HCT116 (cell line): ENCODE results near the gene NSUN7.

Experiments
- CEBPB ChIP-seq: IDR thresholded peaks from 2 replicates; pipeline ENCODE4 v1.6.1; 2012; ENCODE audit warnings: low read depth
- CTCF ChIP-seq, 3 experiments: fragments of 200-600 bp in 1 of 3; sonication (generic) in 1 of 3; IDR thresholded peaks in 2 of 3; conservative IDR thresholded peaks in 1 of 3; 2 replicates each; pipeline ENCODE4 v1.5.1; 2012 to 2017; ENCODE audit warnings: low read depth in 2 of 3, low read length in 2 of 3, antibody characterized with exemption in 1 of 3, borderline replicate concordance in 1 of 3, control low read depth in 1 of 3, mild to moderate bottlenecking in 1 of 3, mixed read lengths in 1 of 3, mixed run types in 1 of 3, moderate library complexity in 1 of 3; ENCODE audit not compliant: insufficient read depth in 1 of 3
- ELF1 ChIP-seq: IDR thresholded peaks from 2 replicates; pipeline ENCODE4 v1.6.1; 2012; ENCODE audit warnings: low read depth, borderline replicate concordance
- EZH2 ChIP-seq: fragments of 200-600 bp; sonication (generic); IDR thresholded peaks from 2 replicates; pipeline ENCODE4 v1.6.1; 2017; ENCODE audit warnings: antibody characterized with exemption, mixed run types

- TF ChIP-seq CTCF (IDR thresholded peaks at IDR 0.05 in 2 of 3, conservative IDR thresholded peaks at IDR 0.05 in 1 of 3; ENCODE audit: borderline replicate concordance in 1 of 3, insufficient read depth in 1 of 3, low read depth in 2 of 3, low read length in 2 of 3): no peak
- no peak for TF ChIP-seq CEBPB
- TF ChIP-seq EZH2: no peak
- TF ChIP-seq ELF1: no peak
Measured at GRCh38 chr4:40710484-40711254, 39.1 kb upstream of the NSUN7 start.
